Stimulated activated CD4-positive, alpha-beta T cell treated with anti-CD3 and anti-CD28 coated beads, Interleukin-4, amount 100 ng/mL, for 24 hours (primary cell): ENCODE results near the gene FAM135A.
"Not testable (repeated sequence)": the region's sequence is repeated elsewhere in the genome, so short reads cannot be mapped to it uniquely, and the experiment has no call there.

Experiments used
- DNase-seq: peaks from one replicate; pipeline ENCODE4 v3.0.0-alpha.2; 2020

Gene FAM135A

GRCh38 chr6:70470016-70470415, 56.7 kb downstream of the FAM135A start:
- no peak for DNase-seq

- DNase-seq, result not testable (repeated sequence)
Measured at GRCh38 chr6:70470510-70470909, 57.2 kb downstream of the FAM135A start.

- no peak for DNase-seq
Measured at GRCh38 chr6:70474751-70475150, 61.4 kb downstream of the FAM135A start.

- DNase-seq, result no peak
Measured at GRCh38 chr6:70479236-70479635, 65.9 kb downstream of the FAM135A start.

GRCh38 chr6:70486638-70487037, 73.3 kb downstream of the FAM135A start:
- not testable (repeated sequence) for DNase-seq

- no peak for DNase-seq
Measured at GRCh38 chr6:70489364-70489763, 76.1 kb downstream of the FAM135A start.

- DNase-seq, result no peak
Measured at GRCh38 chr6:70494833-70495232, 81.5 kb downstream of the FAM135A start.

- not testable (repeated sequence) for DNase-seq
Measured at GRCh38 chr6:70495790-70496189, 82.5 kb downstream of the FAM135A start.

GRCh38 chr6:70502484-70502883, 89.2 kb downstream of the FAM135A start:
- no peak for DNase-seq

GRCh38 chr6:70503813-70504465, 90.6 kb downstream of the FAM135A start:
- DNase-seq, result no peak

GRCh38 chr6:70506321-70506720, 93.0 kb downstream of the FAM135A start:
- DNase-seq, result no peak

- DNase-seq, result no peak
Measured at GRCh38 chr6:70507161-70507560, 93.9 kb downstream of the FAM135A start.

- no peak for DNase-seq
Measured at GRCh38 chr6:70508953-70509352, 95.6 kb downstream of the FAM135A start.

- no peak for DNase-seq
Measured at GRCh38 chr6:70510600-70510999, 97.3 kb downstream of the FAM135A start.

- no peak for DNase-seq
Measured at GRCh38 chr6:70518723-70519122, 105.4 kb downstream of the FAM135A start.

GRCh38 chr6:70520575-70520974, 107.3 kb downstream of the FAM135A start:
- DNase-seq, result peak; percentile 6

GRCh38 chr6:70524721-70525286, 111.5 kb downstream of the FAM135A start:
- no peak for DNase-seq

- no peak for DNase-seq
Measured at GRCh38 chr6:70527071-70527737, 113.9 kb downstream of the FAM135A start.

- no peak for DNase-seq
Measured at GRCh38 chr6:70530023-70530422, 116.7 kb downstream of the FAM135A start.

- DNase-seq, result no peak
Measured at GRCh38 chr6:70531133-70531532, 117.8 kb downstream of the FAM135A start.

GRCh38 chr6:70537266-70537665, 124.0 kb downstream of the FAM135A start:
- DNase-seq, result no peak

- DNase-seq, result no peak
Measured at GRCh38 chr6:70538376-70538775, 125.1 kb downstream of the FAM135A start.

- no peak for DNase-seq
Measured at GRCh38 chr6:70547313-70547712, 134.0 kb downstream of the FAM135A start.

GRCh38 chr6:70547905-70548304, 134.6 kb downstream of the FAM135A start:
- DNase-seq, result no peak
